Neuronal stem cell (in vitro differentiated cells): ENCODE measurements around the gene AOC2.

ENCODE experiments used
- DNase-seq: peaks from one replicate; pipeline ENCODE4 v3.0.0-alpha.2; 2013; ENCODE audit warnings: low spot score
- H2AFZ ChIP-seq: one replicate; pipeline ENCODE4 v1.6.1; 2013; ENCODE audit warnings: mild to moderate bottlenecking, low read length, inconsistent platforms
- H2AK5ac ChIP-seq: 2 replicates; pipeline ENCODE4 v1.6.1; 2013; ENCODE audit warnings: low read depth, mild to moderate bottlenecking, inconsistent platforms, low read length, moderate library complexity, mixed read lengths
- H2BK120ac ChIP-seq: 2 replicates; pipeline ENCODE4 v1.6.1; 2013; ENCODE audit warnings: low read depth, mild to moderate bottlenecking, inconsistent platforms, low read length, moderate library complexity, mixed read lengths
- H2BK12ac ChIP-seq: one replicate; pipeline ENCODE4 v1.6.1; 2013; ENCODE audit warnings: low read length, inconsistent platforms
- H2BK15ac ChIP-seq: 2 replicates; pipeline ENCODE4 v1.6.1; 2013; ENCODE audit warnings: mild to moderate bottlenecking, low read length, inconsistent platforms, mixed read lengths
- H2BK5ac ChIP-seq: one replicate; pipeline ENCODE4 v1.6.1; 2013; ENCODE audit warnings: inconsistent platforms, mild to moderate bottlenecking, low read length, moderate library complexity
- H3K14ac ChIP-seq: one replicate; pipeline ENCODE4 v1.6.1; 2013; ENCODE audit warnings: low read length, inconsistent platforms
- H3K18ac ChIP-seq: 2 replicates; pipeline ENCODE4 v1.6.1; 2013; ENCODE audit warnings: low read length, inconsistent platforms
- H3K23ac ChIP-seq: 2 replicates; pipeline ENCODE4 v1.6.1; 2013; ENCODE audit warnings: low read depth, mild to moderate bottlenecking, mixed read lengths, low read length, inconsistent platforms; ENCODE audit not compliant: poor library complexity
- H3K27ac ChIP-seq: replicated peaks from 3 replicates; pipeline ENCODE4 v1.5.1; 2013; ENCODE audit warnings: low read length, inconsistent platforms
- H3K27me3 ChIP-seq, 3 experiments: 2 replicates each; pipeline ENCODE4 v1.6.1; 2013; ENCODE audit warnings: low read length in 3 of 3, mild to moderate bottlenecking in 2 of 3, inconsistent platforms in 1 of 3, low read depth in 1 of 3, mixed read lengths in 1 of 3, moderate library complexity in 1 of 3; ENCODE audit not compliant: control insufficient read depth in 3 of 3, insufficient read depth in 3 of 3
- H3K36me3 ChIP-seq, 2 donors: replicated peaks in 1 of 2; 2 replicates each; pipeline ENCODE4 v1.6.1; 2013; ENCODE audit warnings: low read length in 2 of 2; ENCODE audit not compliant: control insufficient read depth in 2 of 2, insufficient read depth in 2 of 2
- H3K4ac ChIP-seq: 2 replicates; pipeline ENCODE4 v1.6.1; 2013; ENCODE audit warnings: inconsistent platforms, mild to moderate bottlenecking, low read length, moderate library complexity
- H3K4me1 ChIP-seq, 2 donors: 1 replicate in 1 of 2; 2 replicates in 1 of 2; pipeline ENCODE4 v1.6.1; 2013; ENCODE audit warnings: low read length in 2 of 2, low read depth in 1 of 2; ENCODE audit not compliant: control insufficient read depth in 2 of 2, insufficient read depth in 1 of 2
- H3K4me2 ChIP-seq: one replicate; pipeline ENCODE4 v1.6.1; 2013; ENCODE audit warnings: mild to moderate bottlenecking, low read length, inconsistent platforms; ENCODE audit not compliant: insufficient read depth, poor library complexity, severe bottlenecking
- H3K4me3 ChIP-seq, 2 donors: 2 replicates each; pipeline ENCODE4 v1.5.1; 2013; ENCODE audit warnings: low read length in 2 of 2, mild to moderate bottlenecking in 2 of 2, inconsistent platforms in 1 of 2, moderate library complexity in 1 of 2
- H3K79me1 ChIP-seq: one replicate; pipeline ENCODE4 v1.6.1; 2013; ENCODE audit warnings: low read depth, mild to moderate bottlenecking, inconsistent platforms, low read length, moderate library complexity
- H3K9ac ChIP-seq: one replicate; pipeline ENCODE4 v1.6.1; 2013; ENCODE audit warnings: mild to moderate bottlenecking, low read depth, low read length, inconsistent platforms; ENCODE audit not compliant: poor library complexity
- H3K9me3 ChIP-seq, 2 donors: replicated peaks in 1 of 2; 2 replicates each; pipeline versions ENCODE3 to v1.6.1; 2013; ENCODE audit warnings: low read length in 2 of 2, mild to moderate bottlenecking in 2 of 2, inconsistent platforms in 1 of 2, low read depth in 1 of 2, mixed read lengths in 1 of 2, moderate library complexity in 1 of 2; ENCODE audit not compliant: control insufficient read depth in 2 of 2, insufficient read depth in 1 of 2
- H4K8ac ChIP-seq: one replicate; pipeline ENCODE4 v1.6.1; 2013; ENCODE audit warnings: low read depth, mild to moderate bottlenecking, inconsistent platforms, low read length, moderate library complexity
- H4K91ac ChIP-seq: one replicate; pipeline ENCODE4 v1.6.1; 2013; ENCODE audit warnings: low read length, low read depth, mild to moderate bottlenecking, inconsistent platforms; ENCODE audit not compliant: poor library complexity
- WGBS, 2 donors: extraction: QIAGEN DNeasy Blood & Tissue Kit; methylation state at CpG; one replicate each; pipeline ENCODE4 v1.1.7; 2013; ENCODE audit warnings: missing lambda C conversion rate in 2 of 2, mixed read lengths in 1 of 2; ENCODE audit not compliant: insufficient read length in 2 of 2, insufficient replicate concordance in 1 of 2; ENCODE audit errors: extremely low coverage in 2 of 2; 5-methylcytosine and 5-hydroxymethylcytosine counted together

AOC2 gene

GRCh38 chr17:42814633-42815399 is 29.6 kb upstream of the AOC2 start:
- H4K91ac ChIP-seq: no peak overlapping the region
- WGBS, 2 donors: no CpG with 5 or more reads among the region's 8 CpGs
- no peak for DNase-seq
- H3K36me3 ChIP-seq: peaks cover 41 to 86% of the 10 kb centered on the region in 2 donors
- no peak overlapping the region for H2BK12ac ChIP-seq
- no peaks in the 10 kb centered on the region for H3K79me1 ChIP-seq
- H3K14ac ChIP-seq: no peak overlapping the region
- H2AFZ ChIP-seq: no peak overlapping the region
- H3K23ac ChIP-seq: no peak overlapping the region
- H2BK5ac ChIP-seq: no peak overlapping the region
- no peak overlapping the region for H3K4me3 ChIP-seq
- H2BK15ac ChIP-seq: no peak overlapping the region
- H3K18ac ChIP-seq: no peak overlapping the region
- H2AK5ac ChIP-seq: no peak overlapping the region
- H3K4ac ChIP-seq: no peak overlapping the region
- no peak overlapping the region for H3K4me2 ChIP-seq
- no peaks in the 10 kb centered on the region for H3K4me1 ChIP-seq
- H4K8ac ChIP-seq: no peak overlapping the region
- no peak overlapping the region for H3K9ac ChIP-seq
- no peak overlapping the region for H2BK120ac ChIP-seq
- H3K27me3 ChIP-seq: no peaks in the 10 kb centered on the region
- peak overlapping the region; percentile 12 for H3K27ac ChIP-seq
- H3K9me3 ChIP-seq: no peaks in the 10 kb centered on the region

GRCh38 chr17:42817866-42818265 is 26.5 kb upstream of the AOC2 start:
- Histone ChIP-seq H3K27ac (no peak overlapping the region), H2AFZ (no peak overlapping the region), H2BK5ac (no peak overlapping the region), H2BK12ac (no peak overlapping the region), H3K79me1 (no peaks in the 10 kb centered on the region), H3K23ac (no peak overlapping the region), H3K4me3 (no peak overlapping the region), H2BK120ac (no peak overlapping the region), H4K8ac (no peak overlapping the region), H3K36me3 (peaks cover 40 to 81% of the 10 kb centered on the region in 2 donors), H3K9ac (no peak overlapping the region), H3K4me2 (no peak overlapping the region), H3K9me3 (no peaks in the 10 kb centered on the region), H2AK5ac (no peak overlapping the region), H3K18ac (no peak overlapping the region), H3K4me1 (no peaks in the 10 kb centered on the region), H3K4ac (no peak overlapping the region), H2BK15ac (no peak overlapping the region), H3K27me3 (no peaks in the 10 kb centered on the region), H3K14ac (no peak overlapping the region), H4K91ac (no peak overlapping the region)
- WGBS, 2 donors: no CpG with 5 or more reads among the region's 1 CpG
- no peak for DNase-seq

GRCh38 chr17:42818379-42818778 is 26.0 kb upstream of the AOC2 start:
- Histone ChIP-seq H2BK12ac (no peak overlapping the region), H3K27ac (no peak overlapping the region), H3K36me3 (peaks cover 40 to 80% of the 10 kb centered on the region in 2 donors)

GRCh38 chr17:42819939-42820535 is 24.3 kb upstream of the AOC2 start:
- no peak overlapping the region for H2BK12ac ChIP-seq
- no peaks in the 10 kb centered on the region for H3K27me3 ChIP-seq
- no peak overlapping the region for H3K4me2 ChIP-seq
- H2BK120ac ChIP-seq: no peak overlapping the region
- H3K36me3 ChIP-seq: peaks cover 31 to 64% of the 10 kb centered on the region in 2 donors
- H3K18ac ChIP-seq: no peak overlapping the region
- peak; percentile 69 for DNase-seq
- no peak overlapping the region for H3K4ac ChIP-seq
- no peak overlapping the region for H2AFZ ChIP-seq
- peaks cover 3 to 5% of the 10 kb centered on the region in 2 donors for H3K4me1 ChIP-seq
- no peak overlapping the region for H3K23ac ChIP-seq
- no peak overlapping the region for H2BK15ac ChIP-seq
- H3K14ac ChIP-seq: no peak overlapping the region
- no CpG with 5 or more reads among the region's 2 CpGs for WGBS, 2 donors
- H2BK5ac ChIP-seq: no peak overlapping the region
- H3K9me3 ChIP-seq: no peaks in the 10 kb centered on the region
- no peak overlapping the region for H3K4me3 ChIP-seq
- H3K27ac ChIP-seq: no peak overlapping the region
- no peak overlapping the region for H3K9ac ChIP-seq
- H3K79me1 ChIP-seq: peaks cover 6% of the 10 kb centered on the region
- no peak overlapping the region for H2AK5ac ChIP-seq
- H4K8ac ChIP-seq: no peak overlapping the region
- no peak overlapping the region for H4K91ac ChIP-seq

More at GRCh38 chr17:42818379-42818778, 26.0 kb upstream of the AOC2 start:
- no CpG with 5 or more reads among the region's 5 CpGs for WGBS, 2 donors
- Histone ChIP-seq H3K9ac (no peak overlapping the region), H3K18ac (no peak overlapping the region), H4K8ac (no peak overlapping the region), H3K27me3 (no peaks in the 10 kb centered on the region), H3K9me3 (no peaks in the 10 kb centered on the region), H2AK5ac (no peak overlapping the region), H2AFZ (no peak overlapping the region), H3K4me1 (peaks cover under 1 to 1% of the 10 kb centered on the region in 2 donors), H3K4me3 (no peak overlapping the region), H3K14ac (no peak overlapping the region), H3K23ac (peak overlapping the region; percentile 38), H3K79me1 (peaks cover under 1% of the 10 kb centered on the region), H2BK5ac (no peak overlapping the region), H2BK120ac (no peak overlapping the region), H3K4me2 (no peak overlapping the region), H4K91ac (no peak overlapping the region), H2BK15ac (no peak overlapping the region), H3K4ac (no peak overlapping the region)
- DNase-seq: no peak
